NK-92 (cell line): ENCODE results near the gene ENOX1.
"Not testable (repeated sequence)": the region's sequence is repeated elsewhere in the genome, so short reads cannot be mapped to it uniquely, and the experiment has no call there.

ENCODE experiments used
- DNase-seq: peaks from one replicate; lab custom pipeline; 2025; ENCODE audit not compliant: unreplicated experiment; lab: John Stamatoyannopoulos, UW

The ENOX1 gene

DNA sequence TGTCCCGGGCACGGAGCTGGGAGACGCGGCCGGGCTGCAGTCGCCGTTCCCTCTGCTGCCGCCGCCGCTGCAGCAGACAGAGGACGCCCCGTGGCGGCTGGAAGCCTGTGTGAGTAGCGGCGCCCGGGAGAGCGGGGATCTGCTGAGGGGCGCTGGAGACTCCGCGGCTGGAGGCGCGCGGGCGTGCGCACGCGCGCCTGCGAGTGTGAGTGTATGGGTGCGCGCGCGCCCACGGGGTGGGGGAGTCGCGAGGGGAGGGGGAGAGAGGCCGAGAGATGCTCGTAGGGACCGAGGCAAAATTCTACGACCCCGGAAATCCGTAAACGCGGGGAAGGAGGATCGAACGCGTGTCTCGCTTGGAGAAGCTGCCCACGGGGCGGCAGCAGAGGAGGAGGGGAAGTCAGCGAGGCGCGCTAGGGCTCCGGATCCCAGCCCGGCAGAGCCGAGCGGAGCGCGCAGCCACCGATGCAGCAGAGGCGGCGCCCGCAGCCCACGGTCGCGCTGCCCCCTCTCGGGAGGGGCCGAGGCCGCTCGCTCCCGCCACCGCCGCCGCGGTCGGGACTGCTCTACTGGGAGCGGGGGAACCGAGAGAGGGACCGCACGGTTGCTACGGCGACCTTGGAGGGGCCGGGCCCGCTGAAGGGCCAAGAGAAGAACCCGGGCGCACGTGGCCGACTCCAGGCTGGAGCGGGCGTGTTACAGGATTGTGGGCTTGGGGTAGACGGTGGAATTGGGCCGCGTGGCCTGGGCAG is at the start of gene ENOX1:
TSS of gene ENOX1 (minus strand) at position 207 of the 752 bp plus-strand sequence.
- no peak for DNase-seq

- DNase-seq = no peak
Measured at GRCh38 chr13:43835701-43836100, 48.9 kb upstream of the ENOX1 start.

- no peak for DNase-seq
Measured at GRCh38 chr13:43831088-43831487, 44.3 kb upstream of the ENOX1 start.

DNA sequence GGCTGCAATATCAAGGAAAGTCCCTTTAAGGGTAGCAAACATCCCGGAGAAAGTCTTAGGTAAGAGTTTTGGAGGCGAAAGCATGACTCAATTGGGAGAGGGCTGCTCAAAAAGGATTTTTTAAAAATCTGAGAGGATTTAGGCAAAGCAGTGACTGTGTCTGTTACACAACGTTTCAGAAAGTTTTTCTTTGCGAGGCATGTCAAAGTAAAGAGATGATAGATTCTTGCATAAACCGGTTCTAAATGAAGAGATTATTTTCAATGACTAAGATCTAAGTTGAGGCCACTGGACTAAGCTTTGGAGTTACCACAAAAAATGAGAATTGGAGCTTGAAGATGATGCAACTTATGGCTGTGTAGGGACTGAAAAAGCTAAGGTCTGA is 43.7 kb upstream of the ENOX1 start:
- no peak for DNase-seq

DNA sequence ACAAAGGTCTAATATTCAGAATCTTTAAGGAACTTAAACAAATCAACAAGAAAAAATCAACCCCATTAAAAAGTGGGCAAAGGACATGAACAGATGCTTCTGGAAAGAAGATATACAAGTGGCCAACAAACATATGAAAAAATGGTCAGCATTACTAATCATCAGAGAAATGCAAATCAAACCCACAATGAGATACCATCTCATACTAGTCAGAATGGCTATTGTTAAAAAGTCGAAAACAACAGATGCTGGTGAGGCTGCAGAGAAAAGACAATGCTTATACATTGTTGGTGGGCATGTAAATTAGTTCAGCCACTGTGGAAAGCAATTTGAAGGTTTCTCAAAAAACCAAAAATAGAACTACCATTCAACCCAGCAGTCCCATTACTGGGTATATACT is 37.9 kb upstream of the ENOX1 start:
- not testable (repeated sequence) for DNase-seq

DNA sequence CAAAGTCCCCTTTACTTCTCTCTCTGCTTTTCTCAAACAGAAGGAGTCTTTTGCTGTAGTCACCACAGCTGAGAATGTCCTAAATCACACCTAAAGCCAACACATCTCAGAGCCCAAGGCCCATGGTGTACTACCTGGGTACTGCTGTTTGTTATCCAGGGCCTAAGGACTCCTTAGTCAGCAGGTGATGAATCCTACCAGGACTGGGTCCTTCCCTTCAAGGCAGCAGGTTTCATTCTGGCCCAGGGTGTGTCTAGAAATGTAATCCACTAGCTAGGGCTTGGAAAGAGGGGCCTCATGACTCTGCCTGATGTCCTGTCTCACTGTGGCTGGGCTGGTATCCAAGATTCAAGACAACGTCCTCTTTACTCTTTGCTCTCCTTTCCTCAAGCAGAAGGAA is 36.2 kb upstream of the ENOX1 start:
- DNase-seq = no peak

DNA sequence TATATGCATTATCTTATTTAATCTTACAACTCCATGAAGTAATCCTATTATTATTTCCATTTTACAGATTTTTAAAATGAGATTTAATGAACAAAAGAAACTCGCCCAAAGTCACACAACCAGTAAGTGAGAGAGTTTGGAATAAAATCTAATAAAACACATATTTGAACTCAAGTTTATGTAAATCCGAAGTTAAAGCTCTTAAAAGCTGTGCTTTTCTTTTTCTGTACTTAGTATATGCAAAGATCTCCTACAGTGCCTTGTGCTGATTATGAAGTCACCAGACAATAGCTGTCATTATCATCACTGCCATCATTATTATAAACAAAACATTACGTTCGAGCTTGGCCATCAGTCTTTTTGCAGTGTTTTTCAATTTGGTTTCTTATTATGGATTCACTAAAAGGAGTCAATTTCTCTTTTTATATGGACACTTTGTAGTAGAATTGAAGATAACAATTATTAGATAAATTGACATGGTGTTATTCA is 29.7 kb upstream of the ENOX1 start:
- no peak for DNase-seq

- no peak for DNase-seq
Measured at GRCh38 chr13:43815204-43815603, 28.4 kb upstream of the ENOX1 start.

DNA sequence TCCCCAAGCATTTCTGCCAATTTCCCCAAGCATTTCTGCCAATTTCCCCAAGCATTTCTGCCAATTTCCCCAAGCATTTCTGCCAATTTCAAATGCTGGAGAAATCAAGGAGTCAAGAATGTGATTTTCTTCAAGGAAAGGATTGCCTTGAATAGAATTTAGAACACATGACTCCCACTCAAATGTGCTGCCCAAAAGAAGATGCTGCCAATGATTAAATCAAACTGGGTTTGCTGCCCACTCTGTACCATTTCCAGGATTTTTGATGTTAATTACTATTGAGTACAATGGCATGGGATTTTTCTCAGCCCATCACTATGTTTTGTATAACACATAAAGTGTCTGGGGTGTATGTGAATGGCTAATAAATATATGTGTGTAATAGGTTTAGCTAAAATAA is 21.9 kb upstream of the ENOX1 start:
- no peak for DNase-seq

DNA sequence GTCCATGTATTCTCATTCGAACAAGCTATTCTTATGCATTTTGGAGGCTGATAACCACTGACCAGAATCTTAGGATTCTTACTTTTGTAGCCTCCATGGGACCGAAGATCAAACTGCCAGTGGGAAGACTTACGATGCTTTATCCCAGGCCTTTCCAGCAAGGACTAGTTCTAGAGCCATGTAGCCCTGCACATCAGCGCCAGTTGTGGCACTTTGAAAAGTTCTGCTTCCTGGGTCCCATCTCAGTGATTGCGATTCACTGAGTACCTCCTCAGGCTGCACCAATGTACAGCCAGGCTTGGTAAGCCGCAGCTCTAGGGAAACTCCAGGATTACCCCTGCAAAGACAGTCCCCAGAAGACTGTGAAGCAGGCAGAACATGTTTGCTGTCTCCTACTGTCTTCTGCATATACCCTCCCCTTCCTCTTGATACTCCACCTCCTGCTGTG is 18.9 kb upstream of the ENOX1 start:
- DNase-seq = no peak

DNA sequence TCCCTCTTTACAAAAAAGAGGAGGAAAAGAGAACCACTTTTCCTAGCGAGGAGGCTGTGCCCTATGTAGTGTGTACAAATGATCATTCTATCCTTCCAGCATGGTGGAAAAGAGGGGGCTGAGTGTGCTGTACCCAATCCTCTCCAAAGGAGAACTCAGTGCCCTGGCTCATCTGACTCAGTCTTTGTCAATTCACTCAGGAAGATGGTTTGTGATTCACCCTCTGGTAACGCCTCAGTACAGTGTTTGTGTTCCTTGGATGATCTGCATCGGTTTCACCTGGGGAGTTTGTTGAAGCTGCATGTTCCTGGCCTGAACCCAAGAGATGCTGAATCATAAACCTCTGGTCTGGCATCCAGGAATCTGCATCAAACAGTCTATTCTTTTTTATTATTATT is 18.3 kb upstream of the ENOX1 start:
- DNase-seq = no peak

- DNase-seq = no peak
Measured at GRCh38 chr13:43804461-43805070, 17.8 kb upstream of the ENOX1 start.

- no peak for DNase-seq
Measured at GRCh38 chr13:43802511-43802910, 15.7 kb upstream of the ENOX1 start.

GRCh38 chr13:43800828-43801227 is 14.1 kb upstream of the ENOX1 start:
- no peak for DNase-seq

DNA sequence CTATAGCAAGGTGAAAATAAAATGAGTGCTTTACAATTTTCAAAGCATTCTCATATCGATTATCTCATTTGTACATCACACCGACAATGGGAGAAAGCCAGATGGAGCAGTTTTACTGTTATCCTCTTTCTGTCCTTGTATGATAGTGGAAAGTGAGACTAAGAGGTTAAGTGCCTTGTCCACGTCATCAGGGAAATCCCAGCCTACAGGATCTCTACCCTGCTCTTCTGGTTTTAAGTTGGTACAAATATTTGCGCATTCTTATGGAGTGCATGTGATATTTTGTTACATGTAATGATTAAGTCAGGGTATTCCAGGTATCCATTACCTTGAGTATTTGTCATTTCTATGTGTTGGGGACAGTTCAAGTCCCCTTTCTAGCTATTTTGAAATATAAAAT is 12.4 kb upstream of the ENOX1 start:
- no peak for DNase-seq

DNA sequence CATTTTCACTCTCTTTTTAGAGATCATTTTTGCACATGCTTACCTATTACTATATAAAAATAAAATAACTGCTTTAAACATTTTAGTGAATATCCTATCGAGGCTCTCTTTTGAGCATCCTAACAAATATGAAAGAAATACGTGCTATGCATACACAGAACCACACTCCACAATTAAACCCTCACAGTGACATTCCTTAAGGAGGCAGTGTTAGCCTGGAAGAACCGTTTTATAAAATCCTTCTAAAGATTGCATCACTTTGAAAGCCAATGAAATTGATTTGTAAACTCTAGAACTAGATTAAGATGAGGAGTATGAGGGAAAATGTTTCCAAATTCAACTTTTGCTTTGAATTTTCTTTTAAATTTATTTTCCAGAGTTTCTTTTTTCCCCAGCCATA is 11.1 kb upstream of the ENOX1 start:
- DNase-seq = no peak

DNA sequence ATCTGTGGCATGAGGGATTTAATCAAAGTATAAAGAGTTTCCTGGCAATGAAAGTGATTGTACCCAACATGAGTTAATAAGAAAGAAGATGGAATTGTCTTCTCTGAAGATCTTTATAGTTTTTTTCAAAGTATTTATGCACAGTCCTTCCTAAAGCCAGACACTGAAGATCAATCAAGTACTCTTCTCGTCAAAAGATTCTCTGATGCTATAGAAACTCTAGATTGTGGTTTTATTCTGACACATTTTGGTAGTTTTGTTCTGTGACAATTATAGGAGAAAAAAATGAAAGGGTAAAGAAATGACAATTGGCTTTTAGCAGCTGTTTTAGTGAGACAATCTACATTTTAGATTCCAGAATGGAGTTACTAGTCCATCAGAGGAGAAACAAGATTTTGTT is 10.4 kb upstream of the ENOX1 start:
- DNase-seq = no peak

DNA sequence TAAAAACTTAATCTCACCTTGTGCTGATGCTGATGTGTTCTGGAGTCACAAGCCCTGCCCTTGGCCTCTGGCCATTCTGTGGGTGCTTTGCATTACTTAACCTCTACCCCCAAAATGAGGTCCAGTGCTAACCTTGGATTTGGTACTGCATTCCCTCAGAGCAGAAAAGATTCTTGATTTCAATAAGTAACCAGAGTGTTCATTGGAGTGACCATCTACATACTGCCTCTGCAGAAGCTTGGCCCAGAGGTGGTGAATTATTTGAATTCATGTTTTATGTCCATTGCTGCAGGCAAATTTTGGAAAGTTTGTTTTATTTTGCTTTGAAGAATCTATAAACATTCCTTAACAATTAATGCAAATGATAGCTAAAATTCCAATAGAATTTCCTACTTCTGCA is 7.6 kb upstream of the ENOX1 start:
- no peak for DNase-seq

DNA sequence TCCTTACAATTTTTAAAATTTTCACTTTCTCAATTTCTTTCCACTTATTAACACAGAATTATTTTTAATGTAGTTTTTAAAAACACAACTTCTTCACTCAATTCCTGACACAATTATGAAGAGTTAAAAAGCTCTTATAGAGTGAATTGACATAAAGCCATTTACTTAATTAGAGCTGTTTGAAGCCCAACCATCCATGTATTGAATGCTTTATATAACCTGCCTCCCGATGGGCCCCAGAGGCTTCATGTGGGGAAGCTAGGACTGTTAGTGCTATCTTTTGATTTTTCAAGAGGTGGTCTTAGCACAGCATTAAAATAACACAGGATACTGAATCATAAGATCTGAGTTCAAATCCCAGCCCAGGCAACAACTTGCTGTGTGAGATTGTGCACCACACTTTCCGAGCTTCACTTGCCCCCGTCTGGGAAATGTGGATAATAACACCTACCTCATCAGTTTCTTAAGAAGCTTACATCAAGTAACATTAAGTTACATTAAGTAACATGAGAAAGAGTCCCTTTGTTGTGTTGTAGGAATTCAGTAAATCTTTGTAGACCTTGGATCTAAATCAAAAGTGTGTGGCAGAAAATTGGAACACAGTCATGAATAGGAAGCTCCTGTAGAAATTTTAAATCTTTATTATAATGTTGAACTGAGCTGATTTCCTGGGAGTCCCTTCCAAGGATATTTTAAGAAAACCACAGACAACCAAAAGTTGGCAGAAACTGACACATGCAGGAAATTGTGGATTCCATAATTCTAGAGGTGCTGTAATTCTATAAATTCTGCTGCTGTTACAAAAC is 5.5 kb upstream of the ENOX1 start:
- no peak for DNase-seq

- DNase-seq = no peak
Measured at GRCh38 chr13:43787997-43788396, 1.2 kb upstream of the ENOX1 start.

DNA sequence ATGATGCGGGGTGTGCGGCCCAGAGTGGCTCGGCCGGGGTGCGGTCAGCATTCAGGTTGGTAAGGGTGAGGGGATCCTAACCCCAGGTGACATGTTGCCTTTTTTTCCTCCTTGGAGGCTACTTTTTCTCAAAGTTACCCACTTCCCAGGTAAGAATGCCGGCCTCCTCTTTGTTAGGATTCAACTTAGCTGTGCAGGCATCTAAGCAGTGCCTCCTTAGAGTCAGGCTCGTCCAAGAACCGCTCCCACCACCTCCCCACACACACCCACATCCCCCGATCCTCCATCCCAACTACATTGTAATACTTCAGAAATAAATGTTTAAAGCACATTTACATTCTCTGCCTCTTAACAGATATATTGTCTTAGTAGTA is 733 bp upstream of the ENOX1 start:
- no peak for DNase-seq

DNA sequence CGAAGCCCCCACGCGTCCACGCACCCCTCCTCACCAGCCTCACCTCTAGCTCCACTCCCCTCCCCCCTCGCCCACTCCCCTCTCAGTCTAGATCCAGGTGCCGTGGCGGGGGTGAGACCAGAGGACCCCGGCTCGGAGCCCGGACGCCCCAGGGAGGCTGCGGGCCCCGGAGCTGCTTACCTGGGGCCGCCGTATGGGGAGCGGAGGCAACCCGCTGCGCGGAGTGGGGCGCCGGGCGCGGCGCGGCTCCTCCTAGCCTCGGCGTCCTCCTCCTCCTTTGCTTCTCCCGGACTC is 353 bp downstream of the ENOX1 start:
- no peak for DNase-seq
